ENCODE measurements around the gene CHI3L2.

DNA sequence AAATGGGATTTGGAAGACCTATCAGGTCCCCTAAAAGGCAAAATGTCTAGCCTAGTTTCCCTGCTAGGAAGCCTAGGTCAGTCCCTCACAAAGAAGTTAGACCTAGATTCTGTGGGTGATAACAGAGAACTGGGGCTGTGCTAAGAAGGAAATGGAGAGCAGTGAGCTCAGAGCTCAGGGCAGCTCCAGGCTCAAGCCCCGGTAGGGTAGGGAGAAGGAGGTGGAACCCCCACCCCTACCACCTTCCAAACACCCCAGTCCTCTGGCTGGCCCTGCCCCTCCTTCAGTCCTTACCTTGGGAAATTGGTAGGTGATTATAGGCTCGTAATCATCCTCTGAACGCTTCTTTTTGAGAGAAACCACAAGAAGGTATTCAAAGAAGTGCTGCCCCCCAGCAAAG lies 28.2 kb upstream of the CHI3L2 start:
- TF ChIP-seq CTCF (IDR thresholded peaks at IDR 0.05) (no peak), POLR2AphosphoS5 (IDR thresholded peaks at IDR 0.05) (no peak)
